ENCODE data around the gene PSMB11.

The PSMB11 gene

DNA sequence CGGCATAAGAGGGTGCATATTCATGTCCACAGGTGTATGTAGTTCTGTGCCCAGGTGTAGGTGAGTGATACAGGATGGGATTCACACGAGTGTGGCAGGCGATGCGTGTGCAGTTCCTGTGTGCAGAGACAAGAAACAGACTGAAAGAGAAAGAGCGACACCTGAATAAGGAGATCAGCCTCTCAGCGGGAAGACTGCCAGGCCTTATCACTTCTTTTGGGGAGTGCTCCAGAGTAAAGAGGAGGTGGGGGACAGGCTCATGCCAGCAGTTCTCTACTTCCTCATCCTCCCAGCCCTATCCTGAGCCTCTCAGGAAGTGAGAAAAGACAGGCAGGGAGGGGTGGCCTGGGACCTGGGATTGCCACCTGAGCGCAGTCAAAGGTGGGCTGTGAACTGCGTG lies 2.8 kb downstream of the PSMB11 start:
- FAIRE-seq = no peak

GRCh38 chr14:23045419-23046357 lies 3.7 kb downstream of the PSMB11 start:
- FAIRE-seq = no peak

GRCh38 chr14:23047034-23047634 lies 5.1 kb downstream of the PSMB11 start:
- FAIRE-seq = no peak

- no peak for FAIRE-seq
These were observed 6.0 kb downstream of the PSMB11 start for GRCh38 chr14:23047751-23048693.

- no peak for FAIRE-seq
These were observed 7.0 kb downstream of the PSMB11 start for GRCh38 chr14:23049011-23049410.

DNA sequence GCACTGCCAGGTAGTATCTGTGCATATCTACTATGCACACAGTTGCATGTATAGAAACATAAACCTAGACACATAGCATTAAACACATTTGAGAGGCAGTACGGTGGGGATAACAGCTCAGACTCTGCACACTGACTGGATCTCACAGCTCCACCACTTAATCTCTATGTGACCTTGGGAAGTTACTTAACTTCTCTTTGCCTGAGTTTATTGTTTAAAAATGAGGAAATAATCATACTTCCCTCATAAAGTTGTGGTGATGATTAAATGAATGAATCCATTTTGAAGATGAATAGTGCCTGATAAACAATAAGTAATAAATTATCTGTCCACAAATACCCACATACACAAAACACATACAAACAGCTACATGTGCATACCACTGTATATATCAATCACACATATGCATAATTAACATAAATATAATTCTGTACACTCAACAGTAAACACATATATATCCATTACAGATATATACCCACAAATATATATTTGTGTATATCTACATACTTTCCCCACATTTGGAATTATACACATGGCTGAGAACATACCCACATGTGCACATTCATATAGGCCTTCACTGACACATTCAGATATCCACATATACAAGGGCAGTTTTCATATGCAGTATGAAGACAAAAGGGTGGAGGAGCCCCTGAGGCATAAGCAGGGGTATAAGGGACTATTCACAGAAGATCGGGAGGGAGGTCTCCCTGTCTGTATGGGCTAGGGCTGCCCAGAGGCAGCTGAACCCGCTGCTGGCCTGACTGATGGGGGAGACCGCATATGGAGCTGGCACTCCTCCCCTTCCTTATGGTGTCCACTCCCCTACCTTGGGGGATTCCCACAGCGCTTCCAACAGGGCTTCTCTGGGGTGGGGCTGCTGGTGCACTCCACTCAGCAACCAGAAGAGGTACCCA lies 9.4 kb downstream of the PSMB11 start:
- no peak for FAIRE-seq

- FAIRE-seq = no peak
These were observed 10.2 kb downstream of the PSMB11 start for GRCh38 chr14:23052182-23052623.

GRCh38 chr14:23052671-23053070 lies 10.7 kb downstream of the PSMB11 start:
- FAIRE-seq = no peak

DNA sequence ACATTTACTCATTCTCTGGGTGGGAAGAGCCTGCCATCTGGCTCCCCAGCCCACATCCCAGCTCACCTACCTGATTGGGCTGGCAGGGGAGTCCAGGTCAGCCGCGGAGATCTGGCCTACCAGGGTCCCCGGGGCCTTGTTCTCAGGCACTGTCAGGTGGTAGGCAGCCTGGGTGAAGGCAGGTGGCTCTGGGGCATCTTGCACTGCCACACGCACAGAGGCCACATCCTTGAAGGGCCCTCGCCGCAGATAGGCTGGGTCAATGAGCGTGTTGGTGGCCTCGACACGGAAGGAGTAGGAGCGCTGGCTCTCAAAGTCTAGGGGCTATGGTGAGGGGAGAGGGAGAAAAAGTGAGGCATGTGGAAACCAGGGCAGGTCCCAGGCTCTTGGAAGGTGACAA lies 11.4 kb downstream of the PSMB11 start:
- no peak for FAIRE-seq

DNA sequence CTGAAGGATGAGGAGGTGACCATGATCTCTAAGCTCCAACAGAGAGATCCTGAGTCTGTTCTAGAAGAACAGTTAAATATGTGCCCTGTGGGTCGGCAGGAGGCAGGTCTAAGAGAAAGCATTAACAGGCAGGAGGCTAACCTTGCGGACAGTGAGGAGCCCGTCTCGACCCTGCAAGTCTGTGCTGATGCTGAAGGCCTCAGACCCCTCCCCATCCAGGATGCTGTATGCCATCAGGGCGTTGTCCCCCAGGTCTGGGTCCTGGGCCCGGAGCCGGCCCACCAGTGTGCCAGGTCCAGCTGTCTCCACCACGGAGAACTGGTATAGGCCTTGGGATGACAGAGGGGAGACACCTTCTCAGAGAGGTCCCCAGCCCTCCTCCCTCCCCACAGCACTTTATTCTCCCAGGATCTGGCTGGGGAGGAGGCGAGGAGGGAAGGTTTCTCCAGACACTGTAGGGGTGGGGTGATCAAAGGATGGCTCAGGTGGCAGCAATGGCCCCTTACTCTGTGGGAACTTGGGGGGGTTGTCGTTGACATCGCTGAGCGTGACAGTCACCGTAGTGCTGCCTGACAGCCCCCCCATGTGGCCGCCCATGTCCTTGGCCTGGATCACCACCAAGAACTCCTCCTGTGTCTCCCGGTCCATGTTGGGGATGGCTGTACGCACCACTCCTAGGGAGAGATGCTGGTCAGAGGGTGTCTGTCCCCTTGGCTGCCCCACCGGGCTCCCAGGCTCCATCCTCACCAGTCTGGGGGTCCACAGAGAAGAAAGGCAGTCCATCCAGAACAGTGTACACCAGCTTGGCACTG lies 12.2 kb downstream of the PSMB11 start:
- no peak for FAIRE-seq

- FAIRE-seq = no peak
These were observed 13.1 kb downstream of the PSMB11 start for GRCh38 chr14:23055147-23055550.

DNA sequence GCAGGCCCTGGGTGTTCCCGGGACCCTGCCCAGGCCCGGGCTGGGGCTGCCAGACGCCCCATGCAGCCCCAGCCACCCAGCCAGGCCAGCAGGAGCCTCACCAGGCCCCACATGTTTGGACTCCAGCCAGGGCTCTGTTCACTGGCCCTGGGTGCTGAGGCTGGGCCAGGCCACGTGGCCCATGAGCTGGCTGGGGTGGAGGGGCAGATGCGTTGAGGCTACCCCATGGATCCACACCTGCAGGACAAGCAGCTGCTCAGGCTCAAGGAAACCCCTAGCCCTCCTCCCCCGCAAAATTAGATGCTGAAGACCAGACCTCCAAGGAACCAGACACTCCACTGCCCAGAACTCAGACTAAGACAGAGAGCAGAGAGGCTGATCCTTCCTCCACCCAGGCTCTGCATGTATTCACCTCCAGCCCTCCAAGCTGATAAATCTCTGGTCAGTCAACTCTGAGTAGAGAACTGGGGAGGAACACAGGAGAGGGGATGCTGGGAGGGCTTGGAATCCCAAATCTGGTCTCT lies 13.7 kb downstream of the PSMB11 start:
- FAIRE-seq = no peak

DNA sequence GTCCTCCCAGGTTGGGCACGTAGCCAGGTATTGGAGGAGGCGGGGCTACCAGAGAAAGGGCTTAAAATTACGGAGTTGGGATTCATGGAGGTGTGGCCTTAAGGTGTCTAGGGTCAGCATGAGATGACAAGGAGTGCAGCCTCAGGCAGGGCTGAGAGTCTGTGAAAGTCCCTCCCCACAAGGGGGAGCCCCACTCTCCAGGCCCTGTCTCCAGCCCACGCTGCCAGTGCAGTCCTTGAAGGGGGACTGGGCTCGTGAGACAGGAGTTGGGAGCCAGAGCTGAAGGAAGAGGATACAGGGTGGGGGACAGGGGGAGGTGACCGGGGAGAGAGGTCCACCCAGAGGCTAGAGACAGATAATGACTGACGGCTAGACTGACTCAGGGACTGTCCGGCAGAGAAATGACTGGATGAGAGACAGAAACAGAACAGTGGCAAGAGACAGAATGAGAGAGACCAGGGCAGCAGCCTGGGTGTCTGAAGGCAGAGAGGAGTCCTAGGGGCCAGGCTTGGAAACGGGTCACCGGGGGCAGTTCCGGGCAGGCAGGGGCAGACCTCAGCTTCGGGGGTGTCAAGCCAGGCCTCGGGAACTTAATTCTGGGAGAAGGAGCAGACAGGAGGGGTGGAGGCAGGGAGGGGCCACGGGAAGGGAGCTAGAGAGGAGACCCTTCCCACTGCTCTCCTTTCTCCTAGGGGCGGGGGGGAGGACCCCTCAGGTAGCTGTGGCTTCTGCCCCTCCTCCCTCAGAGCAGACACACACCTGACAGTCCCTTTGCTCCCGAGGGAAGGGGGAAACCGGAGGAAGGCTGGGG lies 14.3 kb downstream of the PSMB11 start:
- FAIRE-seq = no peak

DNA sequence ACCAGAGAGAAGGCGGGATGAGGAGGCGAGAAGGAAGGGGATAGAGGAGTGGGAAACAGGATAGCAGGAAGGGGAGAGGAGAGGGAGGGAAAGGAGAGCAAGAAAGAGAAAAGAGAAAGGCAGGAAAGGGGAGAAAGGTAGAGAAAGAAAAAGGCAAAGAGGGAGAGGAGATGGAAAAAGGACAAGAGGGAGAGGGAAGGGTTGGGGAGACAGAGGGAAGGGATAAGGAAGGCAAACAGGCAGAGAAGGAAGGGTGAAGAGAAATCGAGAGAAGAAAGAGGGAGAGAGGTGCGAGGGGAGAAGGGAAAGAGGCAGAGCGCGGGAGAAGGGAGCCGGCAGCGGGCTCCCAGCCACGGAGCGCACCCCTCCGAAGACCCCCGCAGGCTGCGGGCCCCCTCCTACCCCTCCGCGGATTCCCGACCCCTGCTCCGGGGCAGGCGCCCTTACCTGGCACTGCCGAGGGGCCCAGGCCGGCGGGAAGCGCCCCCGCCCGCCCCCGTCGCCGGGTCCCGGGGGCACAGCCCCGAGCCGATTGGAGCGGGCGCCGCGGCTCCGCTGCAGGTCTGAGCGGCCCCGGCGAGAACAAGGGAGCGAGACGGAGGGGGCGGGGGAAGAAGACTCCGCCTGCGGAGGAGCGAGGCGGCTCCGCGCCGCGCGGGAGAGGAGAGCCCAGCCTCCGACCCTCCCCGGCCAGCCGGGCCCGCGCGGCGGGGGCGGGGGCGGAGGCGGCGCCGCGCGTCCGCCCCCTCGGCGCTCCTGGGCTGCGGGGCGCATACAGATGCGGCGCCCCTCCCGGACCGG lies 15.1 kb downstream of the PSMB11 start, which contains the start of gene CDH24:
Gene CDH24 (minus strand): TSS at position 565 of the 801 bp plus-strand sequence. CDS start 1,787 bp downstream, outside the sequence.
- FAIRE-seq = no peak

GRCh38 chr14:23057757-23058653 lies 16.0 kb downstream of the PSMB11 start:
- FAIRE-seq = no peak

DNA sequence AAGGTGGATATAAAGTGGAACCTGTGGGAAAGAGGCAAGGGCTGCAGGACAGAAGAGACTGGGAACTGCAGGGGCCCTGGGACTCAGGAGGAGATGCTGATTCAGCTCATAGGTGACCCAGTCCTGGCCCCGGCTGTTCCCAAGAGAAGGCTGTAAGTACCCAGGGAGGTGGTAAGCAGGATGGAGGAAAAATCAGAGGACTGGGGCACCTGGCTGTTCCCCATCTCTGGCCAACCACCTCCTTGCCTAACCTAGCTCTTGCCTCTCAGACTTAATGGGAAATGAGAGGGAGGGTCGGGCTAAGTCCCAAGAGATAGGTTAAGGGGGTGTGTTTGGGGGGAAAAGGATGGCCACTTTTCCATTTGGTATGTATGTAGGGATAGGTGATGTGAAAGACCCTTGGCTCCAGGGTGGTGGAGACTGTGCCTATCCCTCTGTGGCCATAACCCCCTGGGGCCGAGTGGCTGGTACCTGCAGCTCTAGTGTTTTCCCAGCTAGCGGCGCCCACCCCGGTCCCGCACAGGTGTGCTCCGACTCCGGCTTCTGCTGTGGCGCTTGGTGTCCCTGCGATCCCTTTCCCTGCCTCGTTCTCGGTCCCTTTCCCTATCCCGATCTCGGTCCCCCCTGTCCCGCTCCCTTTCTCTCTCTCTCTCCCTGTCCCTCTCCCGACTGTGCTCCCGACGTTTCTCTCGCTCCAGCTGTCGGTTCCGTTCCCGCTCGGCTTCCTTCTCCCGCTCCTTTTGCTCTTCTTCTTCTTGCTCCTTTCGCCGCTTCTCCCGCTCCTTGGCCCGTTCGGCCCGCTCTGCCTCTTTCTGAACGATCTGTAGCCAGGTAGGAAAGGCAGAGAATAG lies 16.9 kb downstream of the PSMB11 start:
- FAIRE-seq = no peak
